ENCODE measurements around the gene CACNA1A. TPM values are rescaled to one million over a fixed set of nuclear protein-coding genes. Genes with fewer than 3 reads are reported as not detected.

The CACNA1A gene
- total and polyA plus RNA-seq, 11 donors: 0.17 to 1.2 (median 0.67) TPM

- no peaks in the 10 kb centered on the region for H3K36me3 ChIP-seq
- H3K4me1 ChIP-seq: no peaks in the 10 kb centered on the region
- 77 to 81% (median 79%) methylated on average over 15 to 16 of the region's 16 CpGs for WGBS, 4 donors
- no peak for TF ChIP-seq POLR2A (IDR thresholded peaks at IDR 0.05)
- no peak for TF ChIP-seq CTCF (IDR thresholded peaks at IDR 0.05)
- DNase-seq (no peak), ATAC-seq (no peak)
- peaks cover 0 to 3% (median 0%) of the 10 kb centered on the region in 9 donors for H3K27me3 ChIP-seq
- no peak overlapping the region for H3K4me3 ChIP-seq
- H3K27ac ChIP-seq: no peak overlapping the region
- intact Hi-C loops (cut with DNase I): no loop called here
- H3K9me3 ChIP-seq: peaks cover 0 to 5% (median 0%) of the 10 kb centered on the region in 12 donors
Observed at GRCh38 chr19:13408889-13409518, 97.3 kb downstream of the CACNA1A start.

- DNase-seq (no peak), ATAC-seq (no peak)
- Histone ChIP-seq H3K27me3 (peaks cover 0 to 3% (median 0%) of the 10 kb centered on the region in 9 donors), H3K27ac (no peak overlapping the region), H3K9me3 (peaks cover 0 to 11% (median 0%) of the 10 kb centered on the region in 12 donors), H3K4me1 (no peaks in the 10 kb centered on the region), H3K36me3 (no peaks in the 10 kb centered on the region), H3K4me3 (no peak overlapping the region)
- TF ChIP-seq POLR2A (IDR thresholded peaks at IDR 0.05) (no peak), CTCF (IDR thresholded peaks at IDR 0.05) (no peak)
- intact Hi-C loops (cut with DNase I): no loop called here
- 72 to 79% (median 78%) methylated on average over 6 to 7 of the region's 7 CpGs for WGBS, 4 donors
Observed at GRCh38 chr19:13404236-13404635, 102.0 kb downstream of the CACNA1A start.

- Histone ChIP-seq H3K9me3 (peaks cover 0 to 9% (median 0%) of the 10 kb centered on the region in 12 donors), H3K4me1 (peaks cover 0 to 6% (median 0%) of the 10 kb centered on the region in 12 donors), H3K27me3 (peaks cover 0 to 8% (median 0%) of the 10 kb centered on the region in 9 donors), H3K4me3 (no peak overlapping the region), H3K36me3 (no peaks in the 10 kb centered on the region), H3K27ac (no peak overlapping the region)
- DNase-seq: no peak
- intact Hi-C loops (cut with DNase I): no loop called here
- WGBS, 4 donors: 77 to 86% (median 81%) methylated on average over 2 of the region's 2 CpGs
- no peak for ATAC-seq
- TF ChIP-seq POLR2A (IDR thresholded peaks at IDR 0.05) (no peak), CTCF (IDR thresholded peaks at IDR 0.05) (no peak)
Observed at GRCh38 chr19:13401388-13401787, 104.9 kb downstream of the CACNA1A start.

GRCh38 chr19:13400296-13400695 is 106.0 kb downstream of the CACNA1A start:
- Histone ChIP-seq H3K4me3 (no peak overlapping the region), H3K27ac (no peak overlapping the region), H3K27me3 (peaks cover 0 to 15% (median under 1%) of the 10 kb centered on the region in 9 donors), H3K36me3 (no peaks in the 10 kb centered on the region), H3K4me1 (peaks cover 0 to 6% (median 0%) of the 10 kb centered on the region in 12 donors), H3K9me3 (peaks cover 0 to 9% (median 0%) of the 10 kb centered on the region in 12 donors)
- ATAC-seq: no peak
- intact Hi-C loops (cut with DNase I): no loop called here
- no peak for DNase-seq
- TF ChIP-seq POLR2A (IDR thresholded peaks at IDR 0.05): no peak
- no peak for TF ChIP-seq CTCF (IDR thresholded peaks at IDR 0.05)

All from heart left ventricle (tissue), 16 donors.